Endometrial microvascular endothelial cells (primary cell): Measurements from ENCODE around the gene PLD5. TPM values are rescaled to one million over a fixed set of nuclear protein-coding genes. Genes with fewer than 3 reads are reported as not detected.
"Not testable (repeated sequence)": the region's sequence is repeated elsewhere in the genome, so short reads cannot be mapped to it uniquely, and the experiment has no call there.

Source experiments
- in situ Hi-C: cut with HindIII; loops from 2 replicates; pipeline ENCODE4 v1.10.0; 2017; ENCODE audit warnings: low sequenced_read_pairs, low pct_unique_long_range_greater_than_20kb; ENCODE audit errors: inconsistent ontology term
- total RNA-seq: library from RNA; depleted of rRNA; stranded (reverse); fragments of >200 nt; gene quantifications from one replicate; pipeline ENCODE4 v1.2.3, GENCODE V29; 2015; ENCODE audit errors: inconsistent ontology term

PLD5 gene
- total RNA-seq, 1 donor from 2014 or later = not detected

DNA sequence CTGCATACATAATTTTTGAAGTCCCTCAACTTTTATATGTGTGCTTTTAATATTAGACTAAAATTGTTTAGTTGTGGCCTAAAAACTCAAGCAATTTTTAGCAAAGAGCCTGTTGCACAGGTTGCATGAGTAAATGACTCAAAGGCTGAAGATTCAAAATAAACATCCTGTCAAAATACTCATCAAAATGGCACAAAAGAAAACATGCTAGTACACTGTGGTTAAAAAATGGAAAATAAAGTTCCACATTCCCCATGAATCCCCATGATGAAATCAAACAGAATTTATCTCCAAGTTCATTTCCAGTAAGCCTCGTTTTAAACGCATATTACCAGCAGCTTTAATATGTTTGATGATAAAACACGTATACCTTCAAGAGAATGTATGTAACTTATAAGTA, 295.5 kb downstream of the PLD5 start:
- in situ Hi-C loops = no loop called here

DNA sequence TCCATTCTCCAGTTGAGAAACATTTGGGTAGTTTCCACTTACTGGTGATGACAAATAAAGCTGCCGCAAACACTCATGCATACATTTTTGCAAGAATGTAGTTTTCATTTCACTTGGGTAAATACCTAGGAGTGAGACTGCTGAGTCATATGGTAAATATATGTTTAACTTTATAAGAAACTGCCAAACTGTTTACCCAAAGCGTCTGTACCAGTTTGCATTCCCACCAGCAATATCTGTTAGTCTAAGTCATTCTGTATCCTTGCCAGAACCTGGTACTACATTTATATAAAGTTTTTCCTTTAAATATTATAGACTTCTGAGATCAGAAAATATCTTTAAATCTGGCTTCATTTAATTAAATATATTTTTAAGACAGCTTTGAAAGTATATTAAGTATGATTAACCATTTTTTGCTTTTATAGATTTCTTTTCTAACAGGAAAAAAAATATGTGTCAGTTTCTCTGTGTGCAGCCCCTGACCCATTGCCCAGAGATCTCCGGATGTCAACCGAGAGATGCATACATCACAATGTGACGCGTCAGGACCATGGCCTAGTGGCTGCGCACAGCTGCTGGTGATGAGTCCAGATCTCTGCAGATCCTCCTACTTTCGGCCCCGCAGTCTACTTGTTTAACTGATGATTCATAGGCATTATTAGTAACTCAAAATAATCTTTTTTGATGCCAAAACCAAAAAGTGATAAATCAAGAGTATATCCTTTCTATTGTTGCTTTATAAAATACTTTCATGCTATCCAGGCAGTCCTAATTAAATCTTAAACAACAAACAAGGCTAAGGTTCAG, 298.5 kb downstream of the PLD5 start:
- in situ Hi-C loops = no loop called here

DNA sequence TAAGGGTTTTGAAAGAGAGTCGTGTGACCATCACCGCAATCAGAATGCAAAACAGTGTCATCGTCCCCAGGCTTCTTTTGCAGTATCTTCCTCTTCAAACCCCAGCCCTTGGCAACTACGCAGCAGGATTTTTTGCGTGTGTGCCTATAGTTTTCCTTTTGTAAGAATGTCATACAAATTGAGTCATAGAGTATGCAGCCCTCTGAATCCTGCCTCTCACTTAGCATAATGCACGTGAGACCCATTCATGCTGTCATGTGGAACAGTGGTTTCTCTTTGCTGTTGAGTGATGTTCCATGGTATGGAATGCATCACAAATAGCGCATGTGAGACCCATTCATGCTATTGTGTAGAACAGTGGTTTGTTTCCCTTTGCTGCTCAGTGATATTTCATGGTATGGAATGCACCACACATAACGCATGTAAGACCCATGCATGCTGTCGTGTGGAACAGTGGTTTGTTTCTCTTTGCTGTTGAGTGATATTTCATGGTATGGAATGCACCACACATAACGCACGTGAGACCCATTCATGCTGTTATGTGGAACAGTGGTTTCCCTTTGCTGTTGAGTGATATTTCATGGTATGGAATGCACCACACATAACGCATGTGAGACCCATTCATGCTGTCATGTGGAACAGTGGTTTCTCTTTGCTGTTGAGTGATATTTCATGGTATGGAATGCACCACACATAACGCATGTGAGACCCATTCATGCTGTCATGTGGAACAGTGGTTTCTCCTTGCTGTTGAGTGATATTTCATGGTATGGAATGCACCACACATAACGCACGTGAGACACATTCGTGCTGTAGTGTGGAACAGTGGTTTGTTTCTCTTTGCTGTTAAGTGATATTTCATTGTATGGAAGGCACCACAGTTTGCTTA, 299.4 kb downstream of the PLD5 start:
- in situ Hi-C loops = not testable (repeated sequence)

- in situ Hi-C loops = no loop called here
These were observed 300.0 kb downstream of the PLD5 start for GRCh38 chr1:242224461-242224860.

DNA sequence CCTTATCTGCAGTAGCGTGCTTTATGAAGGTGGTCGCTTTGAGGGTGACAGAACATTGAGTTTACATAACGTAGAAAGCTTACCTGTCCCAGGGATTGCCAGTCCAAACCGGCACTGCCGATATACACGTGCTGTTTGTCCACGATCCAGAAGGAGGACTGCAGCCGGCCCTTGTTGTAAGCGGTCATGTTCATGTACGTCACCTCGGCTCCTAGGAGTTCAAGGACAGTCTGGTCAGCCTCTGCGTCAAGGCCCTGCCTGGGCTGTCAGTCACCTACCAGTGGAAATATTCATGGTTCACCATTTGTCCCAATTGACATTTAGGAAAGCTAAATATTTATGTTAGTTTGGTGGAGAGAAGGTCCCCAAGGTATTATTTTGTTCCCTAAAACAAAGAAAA, 304.6 kb downstream of the PLD5 start:
- in situ Hi-C loops = no loop called here

- in situ Hi-C loops = no loop called here
These were observed 305.1 kb downstream of the PLD5 start for GRCh38 chr1:242219298-242219901.

DNA sequence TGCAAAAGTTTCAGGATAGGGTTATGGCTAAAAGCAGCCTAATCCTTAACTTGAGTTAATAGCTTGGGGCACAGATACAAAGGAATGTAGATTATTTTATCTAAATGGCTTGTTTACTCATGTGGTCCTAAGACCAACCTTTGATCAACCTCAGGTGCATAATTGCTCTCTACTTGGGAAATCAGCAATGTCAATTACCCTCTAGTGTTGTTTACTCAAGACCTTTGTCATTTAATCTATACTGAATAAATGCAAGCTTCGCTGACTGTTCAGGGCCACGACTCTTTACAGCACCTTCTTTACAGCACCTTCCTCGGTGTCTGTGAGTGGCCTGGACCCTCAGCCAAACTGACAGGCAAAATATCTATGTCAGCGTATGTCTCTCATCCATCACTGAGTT, 308.1 kb downstream of the PLD5 start:
- in situ Hi-C loops = no loop called here

GRCh38 chr1:242214455-242214854, 310.0 kb downstream of the PLD5 start:
- in situ Hi-C loops = not testable (repeated sequence)

- in situ Hi-C loops = not testable (repeated sequence)
These were observed 311.5 kb downstream of the PLD5 start for GRCh38 chr1:242212961-242213360.

DNA sequence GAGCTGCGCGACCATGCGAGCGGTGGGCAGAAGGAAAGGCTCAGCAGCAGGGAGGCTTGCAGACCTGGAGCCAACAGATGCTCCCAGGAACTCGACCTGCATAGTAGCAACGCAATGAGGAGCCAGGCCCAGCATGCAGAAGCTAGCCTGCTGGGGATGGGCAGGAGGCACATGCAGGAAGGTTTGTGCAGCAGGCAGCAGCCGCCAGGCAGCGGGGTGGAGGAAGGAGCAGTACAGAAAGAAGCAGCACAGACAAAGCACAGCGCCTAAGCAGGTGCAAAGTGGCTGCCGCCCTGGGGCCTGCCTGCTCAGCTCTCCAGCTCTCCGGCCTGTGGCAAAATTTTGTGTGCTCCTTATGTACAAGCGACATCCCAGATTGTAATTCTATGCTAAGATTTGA, 312.1 kb downstream of the PLD5 start:
- in situ Hi-C loops = no loop called here

DNA sequence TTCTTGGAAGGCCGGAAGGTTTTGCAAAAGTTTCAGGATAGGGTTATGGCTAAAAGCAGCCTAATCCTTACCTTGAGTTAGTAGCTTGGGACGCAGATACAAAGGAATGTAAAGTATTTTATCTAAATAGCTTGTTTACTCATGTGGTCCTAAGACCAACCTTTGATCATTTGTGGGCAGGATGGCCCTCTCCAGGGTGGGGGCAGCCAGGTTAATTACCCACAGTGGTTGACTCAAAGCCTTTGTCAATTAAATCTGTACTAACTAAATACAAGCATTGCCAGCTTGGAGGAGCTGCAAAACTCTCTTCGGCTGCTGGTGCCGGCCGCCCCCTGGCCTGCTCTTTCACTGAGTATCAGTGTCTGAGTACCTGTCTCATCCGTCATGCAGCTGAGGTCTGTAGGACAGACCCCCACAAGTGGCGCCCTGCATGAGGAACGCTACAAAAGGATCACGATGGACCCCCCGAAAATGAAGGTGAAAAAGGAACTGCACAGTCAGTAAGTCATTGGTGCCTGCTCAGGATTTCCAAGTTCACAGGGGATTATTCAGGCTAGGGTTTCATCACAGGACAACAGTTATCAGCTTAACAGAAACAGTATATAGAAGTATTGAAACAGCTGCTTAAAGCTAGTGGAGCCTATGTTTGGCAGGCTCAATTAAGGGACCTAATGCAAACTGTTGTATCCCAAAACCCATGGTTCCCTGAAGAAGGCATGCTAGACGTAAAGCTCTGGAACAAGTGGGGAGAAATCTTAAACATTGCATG, 313.1 kb downstream of the PLD5 start:
- in situ Hi-C loops = no loop called here

DNA sequence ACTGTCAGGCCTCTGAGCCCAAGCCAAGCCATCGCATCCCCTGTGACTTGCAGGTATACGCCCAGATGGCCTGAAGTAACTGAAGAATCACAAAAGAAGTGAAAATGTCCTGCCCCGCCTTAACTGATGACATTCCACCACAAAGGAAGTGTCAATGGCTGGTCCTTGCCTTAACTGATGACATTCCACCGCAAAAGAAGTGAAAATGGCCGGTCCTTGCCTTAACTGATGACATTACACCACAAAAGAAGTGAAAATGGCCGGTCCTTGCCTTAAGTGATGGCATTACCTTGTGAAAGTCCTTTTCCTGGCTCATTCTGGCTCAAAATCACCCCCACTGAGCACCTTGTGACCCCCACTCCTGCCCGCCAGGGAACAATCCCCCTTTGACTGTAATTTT, 314.2 kb downstream of the PLD5 start:
- in situ Hi-C loops = not testable (repeated sequence)

DNA sequence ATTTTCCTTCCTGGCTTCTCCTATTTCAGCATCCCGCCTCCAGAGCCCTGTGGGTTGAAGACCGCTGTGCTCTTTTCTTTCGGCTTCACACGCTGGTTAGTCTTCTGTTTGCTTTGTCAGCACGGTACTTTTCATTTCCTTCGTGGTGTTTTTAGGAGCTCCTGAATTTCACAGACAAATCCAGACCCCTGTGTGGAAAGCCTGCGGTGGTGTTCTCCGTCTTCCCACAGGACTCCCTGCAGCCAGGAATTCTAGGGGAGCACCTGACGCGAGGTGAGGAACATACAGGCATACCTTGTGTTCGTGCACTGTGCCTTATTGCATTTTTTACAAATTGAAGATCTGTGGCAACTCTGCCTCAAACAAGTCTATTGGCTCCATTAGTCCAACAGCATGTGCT, 315.4 kb downstream of the PLD5 start:
- in situ Hi-C loops = no loop called here

- in situ Hi-C loops = no loop called here
These were observed 316.5 kb downstream of the PLD5 start for GRCh38 chr1:242208021-242208420.

DNA sequence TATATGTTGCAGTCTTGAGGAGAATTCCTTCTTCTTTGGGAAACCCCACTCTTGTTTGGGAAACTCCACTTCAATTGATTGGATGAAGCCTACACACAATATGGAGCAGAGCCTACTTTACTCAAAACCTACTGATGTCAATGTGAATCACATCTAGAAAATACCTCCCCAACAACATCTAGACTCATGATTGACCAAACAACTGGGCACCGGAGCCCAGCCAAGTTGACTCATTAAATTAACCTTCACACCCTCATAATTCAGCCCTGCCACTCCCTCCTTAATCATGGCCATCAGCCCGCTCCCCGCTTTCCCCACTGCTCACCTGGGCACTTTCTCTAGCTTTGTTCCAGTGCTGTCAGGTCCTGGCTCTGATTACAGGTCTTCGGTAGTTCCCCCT, 317.5 kb downstream of the PLD5 start:
- in situ Hi-C loops = no loop called here

DNA sequence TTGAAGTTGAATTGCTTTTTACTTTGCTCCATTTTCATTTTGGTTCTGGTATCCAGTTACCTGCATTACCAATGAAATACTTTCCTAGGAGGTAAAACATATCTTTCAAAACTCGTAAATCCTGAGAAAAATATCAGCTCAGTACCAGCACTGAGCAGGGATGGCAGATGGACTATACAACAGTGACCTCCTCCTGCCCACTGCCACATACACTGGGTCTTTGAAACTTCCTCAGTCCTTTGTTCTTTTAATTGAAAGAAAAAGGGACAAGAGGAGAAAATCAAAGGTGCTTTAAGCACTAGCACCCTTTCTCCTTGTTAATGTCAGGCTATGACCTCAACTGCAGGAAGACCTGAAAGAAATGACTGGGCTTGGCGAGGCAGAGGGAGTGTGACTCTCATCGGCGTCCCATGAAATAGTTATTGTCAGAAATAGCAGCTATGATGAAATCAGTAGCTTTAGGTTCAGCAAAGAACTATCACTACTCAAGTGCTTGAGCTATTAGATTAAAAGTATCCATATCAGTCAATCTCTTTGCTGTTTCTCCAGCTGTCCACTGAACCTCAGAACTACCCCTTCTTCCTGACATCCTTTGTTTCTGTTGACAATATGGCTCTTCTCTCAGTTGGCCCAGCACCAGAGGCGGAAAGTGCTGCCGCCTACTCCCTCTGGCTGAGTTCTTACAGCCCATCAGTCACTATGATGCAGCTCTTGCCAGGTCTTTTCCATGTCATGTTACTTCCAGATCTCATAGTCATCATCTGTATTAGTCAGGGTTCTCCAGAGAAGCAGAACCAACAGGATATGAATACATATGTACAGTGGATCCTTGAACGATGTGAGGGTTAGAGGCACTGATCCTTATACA, 318.6 kb downstream of the PLD5 start:
- in situ Hi-C loops = no loop called here

DNA sequence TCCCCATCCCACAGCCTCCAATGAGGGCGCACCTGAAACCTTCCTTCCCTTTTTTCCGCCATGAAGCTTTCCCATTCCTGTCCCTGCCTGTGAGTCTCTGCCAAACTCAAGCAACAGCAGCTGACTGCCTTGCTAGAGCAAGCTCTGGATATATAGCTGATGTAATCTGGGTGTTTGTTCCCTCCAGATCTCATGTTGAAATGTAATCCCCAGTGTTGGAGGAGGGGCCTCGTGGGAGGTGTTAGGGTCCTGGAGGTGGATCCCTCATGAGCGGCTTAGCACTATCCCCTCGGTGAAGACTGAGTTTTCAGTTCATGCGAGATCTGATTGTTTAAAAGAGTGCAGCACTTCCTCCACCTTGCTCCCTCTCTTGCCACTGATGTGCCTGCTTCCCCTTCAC, 321.2 kb downstream of the PLD5 start:
- in situ Hi-C loops = no loop called here

- in situ Hi-C loops = no loop called here
These were observed 323.4 kb downstream of the PLD5 start for GRCh38 chr1:242201090-242201489.
